ENCODE data around the gene CCSER1. TPM values are rescaled to one million over a fixed set of nuclear protein-coding genes. Genes with fewer than 3 reads are reported as not detected.

The CCSER1 gene
- total and polyA plus RNA-seq, 2 experiments from 2014 or later: 2.9 to 3.4 TPM

- Histone ChIP-seq H3K9me2 (ENCODE audit: insufficient read depth) (no peaks in the 10 kb centered on the region; the same call in 1 of the 2 replicates), H3K27ac (ENCODE audit: low read depth) (no peak overlapping the region), H3K4me3 (no peak overlapping the region), H3K36me3 (ENCODE audit: insufficient read depth) (no peaks in the 10 kb centered on the region), H3K4me1 (ENCODE audit: insufficient read depth) (peaks cover 12% of the 10 kb centered on the region), H3F3A (replicated peaks; ENCODE audit: low read depth) (0 out of 2 replicates have a peak, but pooled peaks cover 8% of the 10 kb centered on the region), H4K20me1 (replicated peaks; ENCODE audit: insufficient read depth) (no peaks in the 10 kb centered on the region), H3K79me2 (replicated peaks; ENCODE audit: insufficient read depth) (no peaks in the 10 kb centered on the region), H3K27me3 (ENCODE audit: insufficient read depth) (peaks cover 48% of the 10 kb centered on the region), H3K4me2 (no peak overlapping the region), H2AFZ (no peak overlapping the region)
- H3K36me3 Mint-ChIP-seq (ENCODE audit: low read depth): no peaks in the 10 kb centered on the region; the same call in 2 of the 3 replicates
- no peak overlapping the region for H3K4me3 Mint-ChIP-seq
- no peak for DNase-seq (ENCODE audit: low spot score)
- no peak for ATAC-seq
- H3K27me3 Mint-ChIP-seq (ENCODE audit: insufficient read depth, low read depth, poor library complexity): peaks cover 18% of the 10 kb centered on the region
- no peak overlapping the region for H3K27ac Mint-ChIP-seq
- peaks cover 13% of the 10 kb centered on the region for H3K4me1 Mint-ChIP-seq
- no peak for TF ChIP-seq CTCF (conservative IDR thresholded peaks at IDR 0.05; ENCODE audit: low read depth in 2 of 2)
- no peak for TF ChIP-seq EZH2 (IDR thresholded peaks at IDR 0.05; ENCODE audit: low read depth, unreplicated experiment)
- TF ChIP-seq EZH2phosphoT487 (IDR thresholded peaks at IDR 0.05; ENCODE audit: unreplicated experiment): no peak
- TF ChIP-seq, protein P1, sequence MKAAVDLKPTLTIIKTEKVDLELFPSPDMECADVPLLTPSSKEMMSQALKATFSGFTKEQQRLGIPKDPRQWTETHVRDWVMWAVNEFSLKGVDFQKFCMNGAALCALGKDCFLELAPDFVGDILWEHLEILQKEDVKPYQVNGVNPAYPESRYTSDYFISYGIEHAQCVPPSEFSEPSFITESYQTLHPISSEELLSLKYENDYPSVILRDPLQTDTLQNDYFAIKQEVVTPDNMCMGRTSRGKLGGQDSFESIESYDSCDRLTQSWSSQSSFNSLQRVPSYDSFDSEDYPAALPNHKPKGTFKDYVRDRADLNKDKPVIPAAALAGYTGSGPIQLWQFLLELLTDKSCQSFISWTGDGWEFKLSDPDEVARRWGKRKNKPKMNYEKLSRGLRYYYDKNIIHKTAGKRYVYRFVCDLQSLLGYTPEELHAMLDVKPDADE (IDR thresholded peaks at IDR 0.05): no peak
- no peak for TF ChIP-seq JUNB (IDR thresholded peaks at IDR 0.05; ENCODE audit: unreplicated experiment)
- TF ChIP-seq, protein P2, sequence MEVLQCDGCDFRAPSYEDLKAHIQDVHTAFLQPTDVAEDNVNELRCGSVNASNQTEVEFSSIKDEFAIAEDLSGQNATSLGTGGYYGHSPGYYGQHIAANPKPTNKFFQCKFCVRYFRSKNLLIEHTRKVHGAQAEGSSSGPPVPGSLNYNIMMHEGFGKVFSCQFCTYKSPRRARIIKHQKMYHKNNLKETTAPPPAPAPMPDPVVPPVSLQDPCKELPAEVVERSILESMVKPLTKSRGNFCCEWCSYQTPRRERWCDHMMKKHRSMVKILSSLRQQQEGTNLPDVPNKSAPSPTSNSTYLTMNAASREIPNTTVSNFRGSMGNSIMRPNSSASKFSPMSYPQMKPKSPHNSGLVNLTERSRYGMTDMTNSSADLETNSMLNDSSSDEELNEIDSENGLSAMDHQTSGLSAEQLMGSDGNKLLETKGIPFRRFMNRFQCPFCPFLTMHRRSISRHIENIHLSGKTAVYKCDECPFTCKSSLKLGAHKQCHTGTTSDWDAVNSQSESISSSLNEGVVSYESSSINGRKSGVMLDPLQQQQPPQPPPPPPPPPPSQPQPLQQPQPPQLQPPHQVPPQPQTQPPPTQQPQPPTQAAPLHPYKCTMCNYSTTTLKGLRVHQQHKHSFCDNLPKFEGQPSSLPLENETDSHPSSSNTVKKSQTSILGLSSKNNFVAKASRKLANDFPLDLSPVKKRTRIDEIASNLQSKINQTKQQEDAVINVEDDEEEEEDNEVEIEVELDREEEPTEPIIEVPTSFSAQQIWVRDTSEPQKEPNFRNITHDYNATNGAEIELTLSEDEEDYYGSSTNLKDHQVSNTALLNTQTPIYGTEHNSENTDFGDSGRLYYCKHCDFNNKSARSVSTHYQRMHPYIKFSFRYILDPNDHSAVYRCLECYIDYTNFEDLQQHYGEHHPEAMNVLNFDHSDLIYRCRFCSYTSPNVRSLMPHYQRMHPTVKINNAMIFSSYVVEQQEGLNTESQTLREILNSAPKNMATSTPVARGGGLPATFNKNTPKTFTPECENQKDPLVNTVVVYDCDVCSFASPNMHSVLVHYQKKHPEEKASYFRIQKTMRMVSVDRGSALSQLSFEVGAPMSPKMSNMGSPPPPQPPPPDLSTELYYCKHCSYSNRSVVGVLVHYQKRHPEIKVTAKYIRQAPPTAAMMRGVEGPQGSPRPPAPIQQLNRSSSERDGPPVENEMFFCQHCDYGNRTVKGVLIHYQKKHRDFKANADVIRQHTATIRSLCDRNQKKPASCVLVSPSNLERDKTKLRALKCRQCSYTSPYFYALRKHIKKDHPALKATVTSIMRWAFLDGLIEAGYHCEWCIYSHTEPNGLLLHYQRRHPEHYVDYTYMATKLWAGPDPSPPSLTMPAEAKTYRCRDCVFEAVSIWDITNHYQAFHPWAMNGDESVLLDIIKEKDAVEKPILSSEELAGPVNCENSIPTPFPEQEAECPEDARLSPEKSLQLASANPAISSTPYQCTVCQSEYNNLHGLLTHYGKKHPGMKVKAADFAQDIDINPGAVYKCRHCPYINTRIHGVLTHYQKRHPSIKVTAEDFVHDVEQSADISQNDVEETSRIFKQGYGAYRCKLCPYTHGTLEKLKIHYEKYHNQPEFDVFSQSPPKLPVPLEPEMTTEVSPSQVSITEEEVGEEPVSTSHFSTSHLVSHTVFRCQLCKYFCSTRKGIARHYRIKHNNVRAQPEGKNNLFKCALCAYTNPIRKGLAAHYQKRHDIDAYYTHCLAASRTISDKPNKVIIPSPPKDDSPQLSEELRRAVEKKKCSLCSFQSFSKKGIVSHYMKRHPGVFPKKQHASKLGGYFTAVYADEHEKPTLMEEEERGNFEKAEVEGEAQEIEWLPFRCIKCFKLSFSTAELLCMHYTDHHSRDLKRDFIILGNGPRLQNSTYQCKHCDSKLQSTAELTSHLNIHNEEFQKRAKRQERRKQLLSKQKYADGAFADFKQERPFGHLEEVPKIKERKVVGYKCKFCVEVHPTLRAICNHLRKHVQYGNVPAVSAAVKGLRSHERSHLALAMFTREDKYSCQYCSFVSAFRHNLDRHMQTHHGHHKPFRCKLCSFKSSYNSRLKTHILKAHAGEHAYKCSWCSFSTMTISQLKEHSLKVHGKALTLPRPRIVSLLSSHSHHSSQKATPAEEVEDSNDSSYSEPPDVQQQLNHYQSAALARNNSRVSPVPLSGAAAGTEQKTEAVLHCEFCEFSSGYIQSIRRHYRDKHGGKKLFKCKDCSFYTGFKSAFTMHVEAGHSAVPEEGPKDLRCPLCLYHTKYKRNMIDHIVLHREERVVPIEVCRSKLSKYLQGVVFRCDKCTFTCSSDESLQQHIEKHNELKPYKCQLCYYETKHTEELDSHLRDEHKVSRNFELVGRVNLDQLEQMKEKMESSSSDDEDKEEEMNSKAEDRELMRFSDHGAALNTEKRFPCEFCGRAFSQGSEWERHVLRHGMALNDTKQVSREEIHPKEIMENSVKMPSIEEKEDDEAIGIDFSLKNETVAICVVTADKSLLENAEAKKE (CRISPR knock-in tag; IDR thresholded peaks at IDR 0.05): no peak
- no peak for TF ChIP-seq NANOG (IDR thresholded peaks at IDR 0.05; ENCODE audit: borderline replicate concordance)
- H3K9me3 Mint-ChIP-seq: no peaks in the 10 kb centered on the region
Observed at GRCh38 chr4:90130076-90130475, 2.9 kb downstream of the CCSER1 start.
